AG10803 (cell line): ENCODE data around the gene CLCN1.
A peak's percentile ranks its signal among the peaks of the same experiment; 100 is the strongest.

Source experiments
- DNase-seq: peaks from one replicate; pipeline ENCODE4 v3.0.0; 2010; ENCODE audit warnings: low read depth
- H3K4me3 ChIP-seq: 2 replicates; pipeline ENCODE4 v1.5.1; 2011; ENCODE audit warnings: mild to moderate bottlenecking, low read length, control low read depth
- TF ChIP-seq, protein P1 (sequence below): conservative IDR thresholded peaks from 2 replicates; pipeline ENCODE4 v1.5.1; 2011; ENCODE audit warnings: mild to moderate bottlenecking, low read length, control low read depth, inconsistent platforms

The CLCN1 gene

DNA sequence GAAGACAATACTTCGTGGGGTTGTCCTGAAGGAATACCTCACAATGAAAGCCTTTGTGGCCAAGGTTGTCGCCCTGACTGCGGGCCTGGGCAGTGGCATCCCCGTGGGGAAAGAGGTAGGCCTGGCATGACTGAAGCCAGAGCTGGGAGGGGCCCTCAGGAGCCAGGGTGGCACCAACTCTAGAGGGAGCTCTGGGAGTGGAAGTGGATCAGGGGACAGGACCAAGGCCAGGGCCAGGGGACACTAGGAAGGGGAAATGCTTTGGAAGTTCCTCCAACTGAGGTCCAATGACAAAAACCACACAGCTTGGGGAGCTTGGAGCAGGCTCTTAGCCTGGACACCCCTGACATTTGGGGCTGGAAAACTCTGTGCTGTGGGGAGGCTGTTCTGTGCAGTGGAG, 5.8 kb downstream of the CLCN1 start:
- TF ChIP-seq, protein P1, sequence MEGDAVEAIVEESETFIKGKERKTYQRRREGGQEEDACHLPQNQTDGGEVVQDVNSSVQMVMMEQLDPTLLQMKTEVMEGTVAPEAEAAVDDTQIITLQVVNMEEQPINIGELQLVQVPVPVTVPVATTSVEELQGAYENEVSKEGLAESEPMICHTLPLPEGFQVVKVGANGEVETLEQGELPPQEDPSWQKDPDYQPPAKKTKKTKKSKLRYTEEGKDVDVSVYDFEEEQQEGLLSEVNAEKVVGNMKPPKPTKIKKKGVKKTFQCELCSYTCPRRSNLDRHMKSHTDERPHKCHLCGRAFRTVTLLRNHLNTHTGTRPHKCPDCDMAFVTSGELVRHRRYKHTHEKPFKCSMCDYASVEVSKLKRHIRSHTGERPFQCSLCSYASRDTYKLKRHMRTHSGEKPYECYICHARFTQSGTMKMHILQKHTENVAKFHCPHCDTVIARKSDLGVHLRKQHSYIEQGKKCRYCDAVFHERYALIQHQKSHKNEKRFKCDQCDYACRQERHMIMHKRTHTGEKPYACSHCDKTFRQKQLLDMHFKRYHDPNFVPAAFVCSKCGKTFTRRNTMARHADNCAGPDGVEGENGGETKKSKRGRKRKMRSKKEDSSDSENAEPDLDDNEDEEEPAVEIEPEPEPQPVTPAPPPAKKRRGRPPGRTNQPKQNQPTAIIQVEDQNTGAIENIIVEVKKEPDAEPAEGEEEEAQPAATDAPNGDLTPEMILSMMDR, result 0 out of 2 replicates have a peak, but pooled peaks have one; percentile 20
- DNase-seq, result no peak
- H3K4me3 ChIP-seq, result no peak overlapping the region

DNA sequence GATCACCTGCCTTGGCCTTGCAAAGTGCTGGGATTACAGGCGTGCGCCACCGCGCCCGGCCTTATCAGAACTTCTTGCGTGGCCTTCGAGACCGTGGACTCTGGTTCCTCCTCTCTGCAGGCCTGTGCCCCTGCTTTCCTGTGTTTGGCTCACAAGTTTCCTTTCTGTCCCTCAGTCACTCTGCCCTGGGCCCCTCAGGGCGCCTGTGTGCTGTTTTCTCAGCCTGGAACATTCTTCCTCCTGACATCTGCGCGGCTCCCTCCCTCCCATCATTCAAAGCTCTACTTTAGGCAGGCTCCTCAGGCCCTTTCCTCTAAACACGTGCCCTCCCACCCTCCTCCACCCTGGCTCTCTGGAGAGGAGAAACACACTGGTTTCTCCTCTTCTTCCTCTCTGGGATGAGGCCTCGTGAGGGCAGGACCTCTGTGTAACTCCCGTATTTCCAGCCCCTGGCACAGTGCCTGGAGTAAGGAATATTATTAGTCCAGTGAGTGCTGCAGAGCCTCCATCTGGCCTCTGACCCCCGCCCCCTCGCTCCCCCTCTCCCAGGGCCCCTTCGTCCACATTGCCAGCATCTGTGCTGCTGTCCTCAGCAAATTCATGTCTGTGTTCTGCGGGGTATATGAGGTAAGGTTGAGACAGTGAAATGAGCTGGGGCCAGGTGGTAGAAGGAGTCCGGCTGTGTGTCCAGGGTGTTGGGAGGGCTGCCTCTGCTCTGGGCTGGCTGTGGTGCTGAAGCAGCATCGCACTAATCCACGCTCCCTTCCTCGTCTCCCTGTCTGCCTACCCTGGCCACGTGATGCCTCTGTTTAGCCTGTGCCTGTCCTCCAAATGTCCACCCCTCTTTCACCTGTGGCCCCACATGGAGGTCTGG, 7.1 kb downstream of the CLCN1 start:
- no peak overlapping the region for H3K4me3 ChIP-seq
- DNase-seq, result no peak
- TF ChIP-seq, protein P1, result no peak

DNA sequence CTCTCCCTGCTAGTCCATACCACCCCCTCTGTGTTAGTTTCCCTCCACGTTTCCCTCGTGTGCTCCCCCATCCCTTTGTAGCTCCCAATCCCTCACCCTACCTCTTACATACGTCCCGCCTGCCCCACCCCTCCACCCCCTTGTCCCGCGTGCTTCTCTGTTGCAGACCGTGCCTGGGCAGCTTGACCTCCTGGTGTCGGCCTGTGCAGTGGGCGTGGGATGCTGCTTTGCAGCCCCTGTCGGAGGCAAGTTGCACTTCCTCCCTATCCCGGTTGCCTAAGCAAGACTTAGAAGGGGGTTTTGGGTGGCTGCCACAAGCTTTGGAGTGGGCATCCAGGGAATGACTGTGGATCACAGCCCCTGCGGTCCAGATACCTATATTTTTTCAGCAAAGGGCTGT, 7.7 kb downstream of the CLCN1 start:
- no peak overlapping the region for H3K4me3 ChIP-seq
- TF ChIP-seq, protein P1, result no peak

DNA sequence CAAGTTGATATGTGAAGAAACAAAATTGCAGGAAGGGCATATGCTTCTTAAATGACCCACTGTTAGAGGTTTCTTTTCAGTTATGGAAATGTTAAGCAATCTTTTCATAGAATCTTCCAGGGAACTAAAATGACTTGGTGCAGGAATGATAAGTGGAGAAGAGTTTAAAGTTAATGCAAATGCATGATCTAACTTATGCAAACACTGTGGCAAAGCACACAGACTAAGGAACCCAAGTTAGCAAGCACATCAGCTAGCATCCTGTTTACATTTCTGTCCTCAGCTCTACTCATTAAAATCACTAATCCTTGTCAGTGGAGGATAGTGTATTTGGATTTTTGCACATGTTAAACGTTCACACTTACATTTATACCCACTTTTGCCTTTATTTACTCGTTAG, 9.3 kb downstream of the CLCN1 start:
- H3K4me3 ChIP-seq, result no peak overlapping the region
- TF ChIP-seq, protein P1, result no peak
- DNase-seq, result no peak

More for the DNA sequence above, 7.7 kb downstream of the CLCN1 start:
- DNase-seq, result no peak

DNA sequence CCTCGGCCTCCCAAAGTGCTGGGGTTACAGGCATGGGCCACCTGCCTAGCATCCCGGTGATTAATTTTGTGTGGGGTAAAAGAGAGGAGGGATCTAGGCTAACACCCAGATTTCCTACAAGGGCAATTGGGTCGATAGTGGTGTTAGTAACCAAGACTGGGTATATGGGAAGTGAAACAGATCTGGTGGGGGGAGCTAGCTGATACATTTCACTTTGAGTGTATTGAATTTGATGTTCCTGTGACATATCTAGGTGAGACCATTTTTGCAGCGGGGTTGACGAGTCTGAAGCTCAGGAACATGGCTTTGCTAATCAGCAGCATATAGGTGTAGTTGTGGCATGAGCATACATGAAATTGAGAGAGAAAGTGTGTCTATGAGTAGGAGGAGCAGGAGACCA, 12.0 kb downstream of the CLCN1 start:
- DNase-seq, result no peak
- TF ChIP-seq, protein P1, result no peak
- H3K4me3 ChIP-seq, result no peak overlapping the region

DNA sequence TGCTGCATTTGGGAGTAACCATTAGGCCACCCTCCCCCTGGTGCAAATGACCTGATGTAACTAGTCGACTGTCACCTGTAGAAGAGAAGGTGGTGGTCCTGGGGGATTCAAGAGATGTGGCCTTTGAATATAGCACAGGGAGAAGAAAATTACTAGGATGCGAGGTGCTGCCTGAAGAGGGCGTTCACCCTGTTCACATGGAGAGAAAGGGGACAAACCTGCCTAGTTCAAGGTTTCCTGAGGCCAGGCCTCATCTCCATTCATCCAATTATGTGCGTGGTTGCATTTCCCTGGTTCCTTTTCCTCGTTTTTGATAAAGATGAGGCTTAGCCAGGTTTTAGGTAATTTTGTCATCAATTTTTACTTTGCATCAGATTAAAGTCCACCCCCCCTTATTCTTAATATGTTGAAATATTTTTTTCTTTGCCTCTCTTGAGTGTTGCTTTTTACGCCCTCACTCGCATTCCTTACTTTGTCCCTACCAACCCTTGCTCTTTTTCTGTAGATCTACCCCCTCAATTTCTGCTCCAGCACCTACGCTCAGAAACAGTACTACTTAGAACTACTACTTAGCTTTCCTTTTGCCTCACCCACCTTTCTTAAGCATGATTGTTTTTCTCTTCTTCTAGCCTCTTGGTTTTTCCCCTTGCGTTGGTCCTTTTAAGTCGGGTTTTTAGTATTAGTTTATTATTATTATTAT, 13.7 kb downstream of the CLCN1 start:
- no peak overlapping the region for H3K4me3 ChIP-seq
- DNase-seq, result no peak
- TF ChIP-seq, protein P1, result no peak
